GM18858 (cell line): ENCODE measurements around the gene NDUFS8.

Source experiments
- ATAC-seq: cut with Tn5 transposase; IDR thresholded peaks from one replicate; pipeline ENCODE4 v1.9.1; 2021; ENCODE audit not compliant: unreplicated experiment

Gene NDUFS8

DNA sequence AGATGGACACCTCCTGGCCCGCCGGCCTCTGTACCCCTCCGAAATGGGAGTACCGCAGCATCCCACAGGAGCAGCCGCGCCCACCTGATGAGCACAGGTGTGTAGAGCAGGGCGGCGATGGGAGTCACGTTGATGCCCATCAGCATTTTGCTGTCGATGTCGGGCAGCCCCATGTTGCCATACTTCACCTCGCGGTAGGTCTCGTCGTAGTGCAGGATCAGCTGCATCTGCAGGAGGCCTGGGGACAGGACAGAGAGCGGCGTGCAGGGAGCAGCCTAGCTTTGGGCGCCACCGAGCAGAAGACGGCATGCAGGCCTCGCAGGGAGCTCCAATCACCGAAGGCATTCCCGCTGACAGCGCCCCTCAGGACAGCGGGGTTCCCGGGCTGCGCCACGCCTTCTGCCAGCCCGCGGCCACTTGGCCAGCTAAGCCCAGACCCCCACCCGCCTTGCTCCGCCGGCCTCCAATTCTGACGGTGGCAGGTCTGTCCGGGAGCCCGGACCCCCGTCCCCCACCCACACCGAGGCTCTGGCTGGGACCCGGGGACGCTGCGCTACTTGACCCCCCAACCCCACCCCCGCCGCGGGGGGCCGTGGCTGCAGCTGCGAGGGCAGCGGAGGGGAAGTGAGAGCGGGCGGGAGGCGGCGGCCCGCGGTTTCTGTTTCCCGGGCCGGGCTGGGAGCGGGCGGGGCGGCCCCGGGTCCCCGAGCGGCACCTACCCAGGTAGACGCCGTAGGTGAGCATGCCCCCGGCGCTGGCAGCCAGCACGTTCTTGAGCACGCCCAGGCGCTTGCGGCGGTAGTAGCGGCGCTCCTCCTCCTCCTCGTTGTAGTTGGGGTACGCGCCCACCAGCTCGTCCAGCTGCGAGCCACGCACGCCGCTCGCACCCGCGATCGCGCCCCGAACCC is 27.3 kb upstream of the NDUFS8 start:
- no peak for ATAC-seq

DNA sequence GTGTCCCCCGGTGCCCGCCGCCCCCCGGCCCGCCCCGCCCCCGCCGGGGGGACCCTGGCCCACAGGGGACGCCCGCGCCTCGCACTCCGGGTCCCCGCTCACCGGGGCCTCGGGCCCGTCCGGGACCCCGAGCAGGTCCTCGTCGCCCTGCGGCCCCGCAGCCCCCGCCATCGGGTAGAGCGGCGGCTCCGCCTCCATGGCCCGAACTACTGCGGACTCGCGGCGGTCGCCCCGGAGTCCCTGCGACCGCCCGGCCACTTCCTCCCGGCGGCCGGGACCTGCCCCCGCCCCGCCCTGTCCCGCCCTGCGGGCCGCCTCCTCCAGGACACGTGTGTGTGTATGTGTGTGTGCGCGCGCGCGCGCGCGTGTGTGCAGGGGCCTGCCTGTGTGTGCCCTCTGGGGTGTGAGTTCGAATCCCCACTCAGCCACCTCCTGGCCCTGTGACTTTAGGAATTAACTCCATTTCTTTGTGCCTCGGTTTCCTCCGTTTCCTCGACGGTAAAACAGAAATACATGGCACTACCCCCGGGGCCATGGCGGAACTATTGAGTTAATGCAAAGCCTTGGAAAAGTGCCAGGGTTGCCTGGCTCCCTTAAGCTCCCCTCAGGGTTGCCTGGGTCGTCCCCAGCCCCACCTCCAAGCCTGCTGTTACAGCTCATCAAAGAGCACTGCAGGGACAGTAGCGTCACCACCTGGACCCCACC is 26.5 kb upstream of the NDUFS8 start, which contains the start of gene UNC93B1:
UNC93B1 (minus strand) TSS at position 252 of the 705 bp plus-strand sequence; CDS start at position 198, 54 bp downstream.
- no peak for ATAC-seq

DNA sequence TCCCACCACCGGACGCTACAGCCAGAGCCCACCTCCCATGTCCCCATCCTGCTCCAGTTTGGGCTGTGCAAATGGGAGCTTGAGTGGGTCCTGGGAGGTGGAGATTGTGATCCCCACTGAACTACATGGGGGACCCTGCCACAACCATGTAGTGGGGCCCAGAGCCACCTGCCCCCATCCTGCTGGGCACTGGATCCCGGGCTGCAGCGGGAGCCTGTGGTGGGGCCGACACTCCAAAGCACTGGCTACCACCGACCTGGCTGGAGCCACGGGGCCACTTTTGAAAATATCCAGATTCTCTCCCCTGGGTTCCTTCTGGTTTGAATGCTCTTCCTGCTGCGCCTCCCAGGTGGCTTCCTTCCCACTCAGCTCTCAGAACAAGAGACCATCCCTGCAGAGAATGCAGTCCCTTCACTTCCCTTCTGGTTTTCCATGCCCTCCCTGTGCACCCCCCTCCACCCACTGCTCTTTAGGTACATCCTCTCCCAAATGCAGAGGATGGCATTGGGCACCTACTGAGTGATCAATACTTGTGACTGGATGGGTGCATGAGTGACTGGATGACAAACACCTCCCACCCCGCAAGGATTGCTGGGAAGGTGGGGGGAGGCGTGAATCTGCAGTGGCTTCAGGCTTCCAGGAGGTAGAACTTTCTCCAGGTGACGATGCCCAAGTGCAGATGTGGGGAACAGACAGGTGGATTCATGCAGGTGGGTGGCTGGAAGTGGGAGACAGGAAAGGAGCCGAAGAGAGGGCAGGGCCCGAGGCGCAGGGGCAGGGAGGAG is 25.7 kb upstream of the NDUFS8 start:
- no peak for ATAC-seq

DNA sequence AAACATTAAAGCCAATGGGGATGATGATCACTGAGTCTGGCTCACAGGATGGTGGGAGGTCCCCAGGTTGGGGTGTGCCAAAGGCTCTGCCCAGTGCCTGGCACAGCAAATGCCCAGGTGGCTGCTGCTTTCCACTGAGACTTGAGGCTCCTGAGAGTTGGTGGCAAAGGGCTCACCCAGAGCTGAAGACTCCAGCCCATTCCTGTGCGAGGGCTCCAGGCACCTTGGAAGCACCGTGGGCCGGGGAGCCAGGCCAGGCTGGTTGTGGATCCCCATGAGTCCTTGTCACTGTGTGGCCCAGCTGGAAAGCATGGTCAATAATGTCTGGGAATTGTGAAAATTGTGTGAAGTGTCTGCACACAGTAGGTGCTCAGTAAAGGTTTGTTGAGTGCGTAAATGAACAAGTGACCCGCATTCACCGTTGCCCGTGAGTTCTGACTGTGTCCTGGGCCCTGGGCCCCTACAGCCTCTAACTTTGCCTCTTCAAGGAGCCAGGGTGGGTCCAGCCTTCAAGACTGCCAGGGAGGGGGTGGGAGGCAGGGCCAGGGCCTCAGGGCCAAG is 23.8 kb upstream of the NDUFS8 start:
- ATAC-seq: no peak

DNA sequence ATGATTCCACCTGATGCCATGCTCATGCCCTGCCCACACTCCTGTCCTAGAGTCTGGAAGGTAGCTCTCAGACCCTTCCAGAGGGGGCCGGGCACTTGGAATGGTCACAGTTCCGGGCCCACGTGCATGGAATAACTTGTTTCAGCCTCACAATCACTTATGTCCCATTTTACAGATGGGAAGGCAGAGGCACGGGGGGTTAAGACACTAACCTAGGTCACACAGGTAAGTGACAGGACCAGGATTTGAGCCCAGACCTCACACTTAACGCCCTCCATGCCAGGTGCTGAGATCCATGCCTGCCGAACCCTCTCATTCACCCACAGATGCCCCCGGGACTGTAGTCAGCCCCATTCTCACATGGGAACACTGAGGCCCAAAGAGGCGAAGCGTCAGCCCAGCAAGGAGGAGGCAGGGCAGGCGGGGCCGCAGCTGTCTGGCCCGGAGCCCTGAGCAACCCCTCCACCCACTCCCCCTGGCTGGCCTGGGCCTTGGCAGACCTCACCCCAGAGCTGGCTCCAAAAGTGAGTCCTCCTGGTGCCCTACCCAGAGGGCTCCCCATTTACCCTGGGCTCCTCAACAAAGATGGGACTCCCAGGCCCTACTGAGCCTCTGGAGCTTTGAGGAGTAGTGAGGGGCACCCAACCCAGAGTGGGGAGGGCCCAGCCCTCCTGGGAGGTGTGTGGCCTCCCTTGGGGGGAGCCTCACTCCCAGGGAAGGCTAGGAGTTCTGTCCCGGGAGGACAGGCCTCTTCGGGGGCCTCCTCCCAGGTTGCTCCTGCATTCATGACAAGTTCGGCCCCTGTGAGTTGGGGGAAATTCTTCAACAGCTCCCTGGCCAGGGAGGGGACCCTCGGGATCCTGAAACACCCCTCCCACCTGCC is 22.7 kb upstream of the NDUFS8 start:
- no peak for ATAC-seq

DNA sequence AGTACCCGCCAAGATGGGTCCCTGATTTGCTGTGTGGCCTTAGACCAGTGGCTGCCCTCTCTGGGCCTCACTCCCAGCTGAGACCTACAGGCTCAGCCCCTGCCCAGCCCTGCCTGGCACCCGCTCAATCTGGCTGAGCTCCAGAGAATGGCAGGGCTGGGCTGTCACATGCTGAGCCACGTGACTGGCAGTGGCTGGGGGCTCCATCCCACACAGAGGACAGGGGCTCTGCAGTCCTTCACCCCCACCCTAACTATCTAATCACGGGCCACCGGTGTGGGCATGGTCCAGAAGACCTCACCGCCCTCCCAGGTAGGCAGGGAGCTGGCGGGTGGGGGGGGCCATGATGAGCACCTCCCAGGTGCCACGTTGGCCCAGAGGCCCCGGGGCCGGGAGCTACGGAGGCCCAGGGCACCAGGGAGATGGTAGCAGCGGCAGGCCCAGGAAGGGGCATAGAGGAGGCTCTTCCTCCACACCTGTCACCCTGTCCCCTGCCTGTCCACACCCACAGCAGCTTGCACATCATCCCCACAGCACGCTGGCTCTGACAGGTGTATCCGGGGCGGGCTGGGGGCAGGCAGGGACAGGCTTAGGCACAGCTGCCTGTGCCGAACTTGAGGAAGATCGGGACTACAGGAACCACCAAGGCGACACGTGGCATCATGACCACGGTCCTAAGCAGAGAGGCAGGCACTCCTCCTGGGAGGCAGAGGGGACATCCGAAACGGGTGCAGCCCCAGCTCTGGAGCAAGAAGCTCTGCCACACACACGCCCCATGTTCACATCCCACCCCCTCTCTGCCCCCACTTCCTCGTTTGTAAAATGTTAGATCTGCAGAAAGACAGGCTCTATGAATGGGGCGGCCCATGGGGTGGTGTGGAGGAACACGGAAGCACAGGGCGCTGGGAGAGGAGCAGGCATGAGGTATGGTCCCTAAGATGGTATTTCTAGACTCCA is 21.8 kb upstream of the NDUFS8 start:
- no peak for ATAC-seq

DNA sequence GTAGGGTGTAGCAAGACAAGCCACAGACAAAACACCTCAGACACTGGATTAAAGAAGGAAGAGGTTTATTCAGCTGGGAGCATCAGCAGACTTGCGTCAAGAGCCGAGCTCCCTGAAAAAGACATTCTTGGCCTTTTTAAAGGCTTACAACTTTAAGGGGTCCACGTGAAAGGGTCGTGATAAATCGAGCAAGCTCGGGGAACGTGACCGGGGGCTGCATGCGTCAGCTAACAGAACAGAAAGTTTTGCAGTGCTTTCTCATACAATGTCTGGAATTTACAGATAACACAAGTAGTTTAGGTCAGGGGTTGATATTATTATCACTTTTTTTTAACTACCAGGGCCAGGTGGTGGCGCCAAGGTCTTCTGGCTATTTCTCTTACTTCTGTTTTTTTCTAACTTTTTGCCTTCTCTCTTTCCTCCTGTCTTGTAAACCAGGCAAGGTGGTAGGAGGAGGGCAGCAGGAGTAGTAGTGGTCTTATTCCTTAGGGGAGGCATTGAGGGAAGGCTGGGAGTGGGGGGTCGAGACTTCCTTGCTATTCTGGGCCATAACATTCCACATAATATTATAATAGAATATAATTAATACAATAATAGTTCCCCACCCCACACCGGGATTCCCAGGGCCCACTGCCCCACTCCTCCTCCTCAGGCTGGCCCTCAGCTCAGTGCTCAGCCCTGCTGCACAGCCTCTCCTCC is 20.9 kb upstream of the NDUFS8 start:
- no peak for ATAC-seq

DNA sequence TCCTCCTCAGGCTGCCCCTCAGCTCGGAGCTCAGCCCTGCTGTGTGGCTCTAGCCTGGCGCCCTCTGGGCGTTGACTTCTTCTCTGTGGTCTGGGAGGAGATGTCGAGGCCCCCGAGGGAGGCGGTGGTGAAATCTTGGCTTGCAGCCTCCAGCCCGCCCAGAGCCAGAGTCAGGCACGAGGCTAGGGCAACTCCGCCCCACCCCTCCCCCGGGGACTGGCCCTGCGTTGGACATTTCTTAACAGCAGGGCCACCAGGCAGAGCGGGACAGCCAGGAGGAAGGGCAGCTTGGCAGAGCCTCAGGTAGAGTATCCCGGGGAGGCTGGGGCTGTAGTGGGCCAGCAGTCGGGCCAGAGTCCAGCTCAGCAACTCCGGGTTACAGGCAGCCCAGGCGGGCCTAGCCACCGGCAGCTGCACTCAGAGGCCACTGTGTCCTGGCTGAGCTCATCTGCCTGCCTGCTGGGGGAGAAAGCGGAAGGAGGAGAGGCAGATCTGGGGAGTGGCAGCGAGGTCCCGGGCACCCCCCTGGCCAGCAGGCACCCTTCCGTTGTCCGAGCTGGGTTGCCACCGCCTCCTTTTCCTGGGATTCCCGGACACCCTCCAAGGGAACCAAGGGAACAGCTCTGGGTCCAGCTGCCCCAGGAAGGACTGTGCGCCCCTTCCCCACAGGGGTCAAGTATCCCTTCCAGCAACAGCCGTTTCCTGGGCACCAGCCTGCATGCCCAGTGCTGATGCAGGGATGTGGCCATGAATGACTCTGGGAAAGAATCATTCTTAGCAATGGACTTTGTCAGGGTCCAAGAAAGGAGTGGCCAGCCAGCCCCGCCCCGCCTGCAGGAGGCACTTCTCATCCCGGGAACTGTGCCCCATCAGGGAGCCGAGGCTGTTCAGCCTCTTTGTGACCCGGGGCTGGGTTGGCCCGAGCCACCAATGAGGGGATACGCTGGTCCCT is 20.1 kb upstream of the NDUFS8 start, which contains the start of gene ALDH3B1:
ALDH3B1 (plus strand) TSS at position 238 of the 952 bp plus-strand sequence. CDS start 4,971 bp downstream, outside the sequence.
- no peak for ATAC-seq

DNA sequence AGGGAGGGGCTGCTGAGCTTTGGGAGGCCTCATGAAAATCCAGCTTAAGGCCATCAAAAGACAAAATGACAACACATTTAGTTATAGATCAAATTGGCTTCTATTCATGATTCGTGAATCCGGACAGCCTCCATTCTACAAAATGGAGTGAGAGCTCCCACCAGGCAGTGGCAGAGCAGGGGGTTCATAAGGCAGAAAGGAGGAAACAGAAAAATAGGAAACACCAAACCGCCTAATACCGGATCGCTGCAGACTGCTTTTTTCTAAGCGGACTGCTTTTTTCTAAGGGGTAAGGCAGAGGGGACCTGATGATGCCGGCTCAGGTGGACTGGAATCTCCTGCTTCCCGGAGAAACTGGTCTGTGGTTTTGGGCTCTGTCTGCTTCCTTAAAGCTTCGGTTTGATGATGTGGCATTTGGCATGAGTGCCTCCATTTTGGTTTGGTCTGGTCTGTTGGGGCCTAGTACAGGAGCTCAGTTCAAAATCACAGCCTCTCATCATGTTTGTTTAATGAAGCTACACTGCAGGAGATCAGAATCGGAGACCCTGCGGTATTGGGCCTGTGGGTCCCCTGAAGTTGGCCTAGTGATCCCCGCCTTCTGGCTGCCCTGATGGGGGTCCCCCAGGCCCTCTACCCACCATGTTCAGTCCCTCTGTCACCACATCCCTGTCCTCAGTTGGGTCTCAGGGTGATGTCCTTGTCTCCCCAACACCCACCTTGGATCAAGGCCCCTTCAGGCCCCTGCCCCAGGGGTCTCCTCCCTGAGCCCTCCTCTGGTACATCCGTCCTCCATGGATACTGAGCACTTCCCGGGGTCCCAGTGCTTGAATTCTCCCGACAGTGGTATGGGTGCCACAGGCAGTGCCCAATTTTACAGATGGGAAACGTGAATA is 19.2 kb upstream of the NDUFS8 start:
- no peak for ATAC-seq

DNA sequence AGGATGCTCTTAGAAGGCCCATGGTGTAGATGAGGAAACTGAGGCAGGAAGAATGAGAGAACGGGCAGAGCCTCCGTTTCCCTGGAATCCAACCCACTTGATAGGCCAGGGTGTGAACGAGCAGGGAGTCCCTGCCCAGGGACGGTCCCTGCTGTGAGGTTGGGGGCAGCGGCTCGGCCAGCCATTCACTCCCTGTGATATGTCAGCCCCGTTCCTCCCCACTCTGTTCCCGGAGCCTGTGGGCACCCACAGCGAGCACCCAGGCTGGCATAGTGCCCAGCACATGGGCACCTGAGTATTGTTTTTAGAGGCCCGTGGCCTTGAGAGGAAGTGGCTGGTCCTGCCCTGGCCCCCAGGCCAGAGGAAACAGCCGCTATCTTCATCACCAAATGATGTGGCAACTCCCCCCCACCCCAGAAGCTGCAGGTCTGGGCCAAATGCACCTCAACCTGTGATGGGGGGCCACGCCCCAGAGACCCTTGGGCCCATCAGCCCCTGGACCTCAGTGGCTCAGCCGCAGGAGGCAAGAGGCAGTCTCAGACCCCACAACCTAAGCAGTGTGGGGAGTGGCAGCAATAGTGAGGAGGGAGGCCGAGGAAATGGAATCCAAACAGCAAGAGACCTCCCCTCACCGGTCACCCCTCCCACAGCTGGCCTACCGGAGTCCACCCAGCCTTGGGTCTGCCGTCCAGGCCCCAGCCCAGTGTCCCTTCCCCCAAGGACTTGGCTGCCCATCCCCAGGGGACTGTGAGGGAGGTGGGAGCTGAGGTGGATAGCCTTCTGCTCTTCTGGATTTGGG is 18.2 kb upstream of the NDUFS8 start:
- no peak for ATAC-seq

DNA sequence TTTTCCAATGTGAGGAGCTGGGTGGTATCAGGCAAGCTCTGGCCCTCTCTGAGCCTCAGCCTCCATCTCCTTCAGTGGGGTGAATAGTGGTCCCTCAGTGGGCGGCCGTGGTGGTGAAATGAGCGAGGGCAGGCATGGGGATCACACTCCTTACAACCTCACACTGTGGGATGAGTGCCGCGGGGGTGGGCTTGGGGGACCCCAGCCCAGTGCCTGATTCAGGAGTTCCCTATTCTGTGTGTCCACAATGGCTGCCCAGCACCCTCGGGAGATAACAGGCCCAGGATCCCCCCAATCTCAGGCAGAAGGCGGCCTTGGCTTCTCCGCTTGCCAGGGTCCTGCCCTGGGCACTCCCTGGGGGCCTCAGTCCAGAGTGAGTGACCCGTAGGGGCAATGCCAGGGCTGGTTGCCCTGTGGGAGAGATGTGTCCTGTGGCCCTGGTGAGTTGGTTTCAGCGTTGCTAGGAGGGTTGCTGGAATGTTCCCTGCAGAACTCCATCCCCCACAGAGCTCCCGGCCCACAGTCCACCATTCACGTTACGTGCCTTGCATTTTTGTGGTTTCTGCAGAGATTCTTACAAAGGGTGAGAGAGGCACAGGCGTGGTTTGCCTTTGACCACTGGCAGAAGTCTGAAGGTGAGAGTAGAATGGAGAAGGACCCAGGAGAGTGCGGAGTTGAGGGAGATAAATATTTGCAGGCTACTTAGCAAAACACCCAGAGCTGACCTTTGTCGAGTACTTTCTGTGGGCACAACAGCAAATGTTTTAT is 17.5 kb upstream of the NDUFS8 start:
- no peak for ATAC-seq

DNA sequence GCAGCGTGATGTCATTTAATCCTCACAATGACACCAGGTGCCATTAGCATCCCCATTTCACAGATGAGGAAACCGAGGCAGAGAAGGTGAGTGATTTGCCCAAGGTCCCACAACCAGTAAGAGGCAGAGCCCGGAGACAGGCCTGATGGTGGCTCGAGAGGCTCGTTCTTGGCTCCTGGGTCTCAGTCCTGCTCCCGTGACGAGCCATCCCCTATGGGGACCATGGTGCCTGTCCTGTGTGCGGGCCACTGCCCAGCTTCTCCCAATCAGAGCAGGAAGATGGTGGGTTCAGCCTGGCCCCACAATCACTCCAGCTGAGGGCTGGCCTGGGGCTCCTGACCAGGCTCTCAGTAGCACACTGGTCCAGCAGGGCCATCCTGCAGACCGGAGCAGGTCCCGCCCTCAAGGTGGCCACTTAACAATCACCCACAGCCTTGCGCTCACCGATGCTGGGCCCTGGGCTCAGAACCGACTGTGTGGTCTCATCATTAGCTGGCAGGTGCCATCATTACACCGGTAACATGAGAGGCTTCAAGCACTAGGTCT is 16.8 kb upstream of the NDUFS8 start:
- no peak for ATAC-seq

DNA sequence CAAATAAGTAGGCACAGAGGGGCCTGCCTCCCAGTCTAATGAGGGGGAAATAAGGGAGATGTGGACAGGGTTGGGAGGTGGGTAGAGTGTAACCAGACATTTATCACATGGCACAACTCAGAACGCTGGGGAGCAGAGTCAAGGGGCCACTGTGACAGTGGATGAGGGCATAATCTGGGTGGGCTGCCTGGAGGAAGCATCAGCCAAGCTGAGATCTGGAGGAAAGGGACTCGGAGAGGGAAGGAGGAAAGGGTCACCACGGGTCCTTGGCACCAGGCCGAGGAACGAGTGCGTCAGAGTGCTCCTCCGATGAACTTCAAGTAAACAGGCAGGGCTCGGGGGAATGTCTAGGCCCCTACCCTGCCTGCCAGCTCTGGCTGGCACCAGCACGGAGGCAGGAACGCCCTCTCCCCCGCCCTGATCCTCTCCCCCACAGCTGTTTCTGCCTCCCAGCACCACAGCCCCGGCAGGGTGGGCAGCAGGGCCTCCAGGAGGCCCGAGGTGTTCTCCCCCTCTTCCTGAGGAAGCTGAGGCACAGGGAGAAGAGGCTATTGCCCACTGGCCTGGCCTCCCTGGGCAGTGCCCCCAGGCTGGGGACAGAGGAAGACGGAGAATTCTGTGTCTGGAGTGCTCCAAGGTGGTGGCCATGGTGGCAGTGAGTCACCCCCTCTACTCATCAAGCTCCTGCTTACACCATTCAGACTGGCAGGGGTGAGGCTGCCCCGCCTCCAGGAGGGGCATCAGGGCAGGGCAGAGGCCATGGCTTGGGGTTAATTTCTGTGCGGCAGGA is 16.1 kb upstream of the NDUFS8 start:
- ATAC-seq: no peak
